Measurements from ENCODE around the gene BCKDK. TPM values are rescaled to one million over a fixed set of nuclear protein-coding genes. Genes with fewer than 3 reads are reported as not detected.

BCKDK gene
- total and polyA plus RNA-seq, 2 of the 13 experiments (the other 11 are each of a cell fraction or from before 2014, with no cell fraction given), result 24.9 to 42.6 TPM

- TF ChIP-seq, protein P1, sequence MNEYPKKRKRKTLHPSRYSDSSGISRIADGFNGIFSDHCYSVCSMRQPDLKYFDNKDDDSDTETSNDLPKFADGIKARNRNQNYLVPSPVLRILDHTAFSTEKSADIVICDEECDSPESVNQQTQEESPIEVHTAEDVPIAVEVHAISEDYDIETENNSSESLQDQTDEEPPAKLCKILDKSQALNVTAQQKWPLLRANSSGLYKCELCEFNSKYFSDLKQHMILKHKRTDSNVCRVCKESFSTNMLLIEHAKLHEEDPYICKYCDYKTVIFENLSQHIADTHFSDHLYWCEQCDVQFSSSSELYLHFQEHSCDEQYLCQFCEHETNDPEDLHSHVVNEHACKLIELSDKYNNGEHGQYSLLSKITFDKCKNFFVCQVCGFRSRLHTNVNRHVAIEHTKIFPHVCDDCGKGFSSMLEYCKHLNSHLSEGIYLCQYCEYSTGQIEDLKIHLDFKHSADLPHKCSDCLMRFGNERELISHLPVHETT (CRISPR knock-in tag; conservative IDR thresholded peaks at IDR 0.05), result peak; percentile 97
- TF ChIP-seq PAX8 (CRISPR knock-in tag; IDR thresholded peaks at IDR 0.05; ENCODE audit: borderline replicate concordance) (no peak), SMC3 (IDR thresholded peaks at IDR 0.05; ENCODE audit: low read length) (no peak), REST (IDR thresholded peaks at IDR 0.05; ENCODE audit: borderline replicate concordance in 1 of 2, low read depth in 1 of 2, low read length in 2 of 2) (0 out of 4 replicates have a peak, but pooled peaks of 1 of the 2 experiments have one; percentile 10), CENPX (CRISPR knock-in tag; IDR thresholded peaks at IDR 0.05) (no peak), ZNF674 (CRISPR knock-in tag; IDR thresholded peaks at IDR 0.05; ENCODE audit: low read depth) (no peak), MYC (CRISPR knock-in tag; IDR thresholded peaks at IDR 0.05; ENCODE audit: borderline replicate concordance) (peak; percentile 79), ZNF337 (CRISPR knock-in tag; IDR thresholded peaks at IDR 0.05; ENCODE audit: borderline replicate concordance, low read depth) (0 out of 2 replicates have a peak, but pooled peaks have one; percentile 84), MAFG (CRISPR knock-in tag; IDR thresholded peaks at IDR 0.05) (no peak), TBX3 (IDR thresholded peaks at IDR 0.05; ENCODE audit: borderline replicate concordance) (no peak), HMG20A (CRISPR knock-in tag; IDR thresholded peaks at IDR 0.05; ENCODE audit: borderline replicate concordance) (no peak), EHMT2 (IDR thresholded peaks at IDR 0.05; ENCODE audit: borderline replicate concordance, low read depth, low read length) (no peak), ZNF607 (CRISPR knock-in tag; IDR thresholded peaks at IDR 0.05; ENCODE audit: borderline replicate concordance) (peak; percentile 80; the same call in 1 of the 2 replicates), NPAS2 (CRISPR knock-in tag; IDR thresholded peaks at IDR 0.05; ENCODE audit: borderline replicate concordance) (no peak), ZFP82 (CRISPR knock-in tag; IDR thresholded peaks at IDR 0.05; ENCODE audit: borderline replicate concordance) (0 out of 2 replicates have a peak, but pooled peaks have one; percentile 76), REPIN1 (CRISPR knock-in tag; IDR thresholded peaks at IDR 0.05; ENCODE audit: borderline replicate concordance, low read depth) (peak; percentile 89), HNF4A (CRISPR knock-in tag; IDR thresholded peaks at IDR 0.05) (no peak), ARNTL (CRISPR knock-in tag; IDR thresholded peaks at IDR 0.05) (peak; percentile 86), KLF13 (CRISPR knock-in tag; IDR thresholded peaks at IDR 0.05) (no peak), RCOR2 (CRISPR knock-in tag; IDR thresholded peaks at IDR 0.05) (0 out of 2 replicates have a peak, but pooled peaks have one; percentile 47)
- TF ChIP-seq, protein P2, sequence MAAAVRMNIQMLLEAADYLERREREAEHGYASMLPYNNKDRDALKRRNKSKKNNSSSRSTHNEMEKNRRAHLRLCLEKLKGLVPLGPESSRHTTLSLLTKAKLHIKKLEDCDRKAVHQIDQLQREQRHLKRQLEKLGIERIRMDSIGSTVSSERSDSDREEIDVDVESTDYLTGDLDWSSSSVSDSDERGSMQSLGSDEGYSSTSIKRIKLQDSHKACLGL (CRISPR knock-in tag; IDR thresholded peaks at IDR 0.05), result no peak; the same call in 1 of the 2 replicates
- TF ChIP-seq, protein P3, sequence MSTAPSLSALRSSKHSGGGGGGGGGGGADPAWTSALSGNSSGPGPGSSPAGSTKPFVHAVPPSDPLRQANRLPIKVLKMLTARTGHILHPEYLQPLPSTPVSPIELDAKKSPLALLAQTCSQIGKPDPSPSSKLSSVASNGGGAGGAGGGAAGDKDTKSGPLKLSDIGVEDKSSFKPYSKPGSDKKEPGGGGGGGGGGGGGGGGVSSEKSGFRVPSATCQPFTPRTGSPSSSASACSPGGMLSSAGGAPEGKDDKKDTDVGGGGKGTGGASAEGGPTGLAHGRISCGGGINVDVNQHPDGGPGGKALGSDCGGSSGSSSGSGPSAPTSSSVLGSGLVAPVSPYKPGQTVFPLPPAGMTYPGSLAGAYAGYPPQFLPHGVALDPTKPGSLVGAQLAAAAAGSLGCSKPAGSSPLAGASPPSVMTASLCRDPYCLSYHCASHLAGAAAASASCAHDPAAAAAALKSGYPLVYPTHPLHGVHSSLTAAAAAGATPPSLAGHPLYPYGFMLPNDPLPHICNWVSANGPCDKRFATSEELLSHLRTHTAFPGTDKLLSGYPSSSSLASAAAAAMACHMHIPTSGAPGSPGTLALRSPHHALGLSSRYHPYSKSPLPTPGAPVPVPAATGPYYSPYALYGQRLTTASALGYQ (CRISPR knock-in tag; IDR thresholded peaks at IDR 0.05), result peak; percentile 72; the same call in 1 of the 2 replicates
Measured at GRCh38 chr16:31117384-31118222, 9.4 kb downstream of the BCKDK start, which contains the start of gene KAT8 (continued).
